ENCODE results near the gene CCDC174.
"Not testable (repeated sequence)": the region's sequence is repeated elsewhere in the genome, so short reads cannot be mapped to it uniquely, and the experiment has no call there.

Gene CCDC174

DNA sequence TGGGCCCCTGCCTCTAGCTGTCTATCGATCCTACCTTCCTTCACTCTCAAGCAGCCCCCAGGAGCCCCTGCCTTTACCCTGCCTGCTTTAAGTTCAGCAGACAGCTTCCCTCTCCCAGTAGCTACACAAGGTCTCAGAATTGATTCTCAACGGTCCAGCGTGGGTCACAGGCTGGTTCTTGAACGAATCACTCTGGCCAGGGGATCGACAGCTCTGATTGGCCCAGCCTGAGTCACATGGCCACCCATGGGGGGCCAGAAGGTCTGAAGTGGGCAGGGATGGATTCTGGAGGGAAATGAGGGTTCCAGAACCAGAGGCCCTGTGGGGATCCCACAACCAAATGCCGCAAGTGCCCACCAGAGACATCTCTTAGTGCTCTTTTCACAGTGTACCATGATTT lies 23.7 kb upstream of the CCDC174 start:
- DNase-seq: no peak

DNA sequence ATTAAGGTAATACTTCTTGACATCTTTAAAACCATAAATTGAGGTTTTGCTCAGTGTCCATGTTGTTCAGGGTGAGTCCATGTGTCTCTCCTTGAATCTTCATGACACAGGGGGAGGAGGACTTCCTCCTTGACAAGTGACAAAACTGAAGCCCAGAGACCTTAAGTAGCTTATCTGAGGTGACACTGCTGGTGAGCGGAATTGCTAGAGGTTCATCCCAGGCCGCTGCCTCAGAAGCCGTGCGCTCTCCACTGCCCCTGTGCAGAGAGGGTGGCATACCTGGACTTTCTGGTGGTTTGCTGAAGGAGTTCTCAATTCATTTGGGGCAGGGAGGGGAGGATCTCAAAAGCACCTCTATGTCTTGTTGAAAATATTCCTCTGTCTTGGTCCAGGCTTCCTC lies 23.2 kb upstream of the CCDC174 start:
- DNase-seq: no peak

DNA sequence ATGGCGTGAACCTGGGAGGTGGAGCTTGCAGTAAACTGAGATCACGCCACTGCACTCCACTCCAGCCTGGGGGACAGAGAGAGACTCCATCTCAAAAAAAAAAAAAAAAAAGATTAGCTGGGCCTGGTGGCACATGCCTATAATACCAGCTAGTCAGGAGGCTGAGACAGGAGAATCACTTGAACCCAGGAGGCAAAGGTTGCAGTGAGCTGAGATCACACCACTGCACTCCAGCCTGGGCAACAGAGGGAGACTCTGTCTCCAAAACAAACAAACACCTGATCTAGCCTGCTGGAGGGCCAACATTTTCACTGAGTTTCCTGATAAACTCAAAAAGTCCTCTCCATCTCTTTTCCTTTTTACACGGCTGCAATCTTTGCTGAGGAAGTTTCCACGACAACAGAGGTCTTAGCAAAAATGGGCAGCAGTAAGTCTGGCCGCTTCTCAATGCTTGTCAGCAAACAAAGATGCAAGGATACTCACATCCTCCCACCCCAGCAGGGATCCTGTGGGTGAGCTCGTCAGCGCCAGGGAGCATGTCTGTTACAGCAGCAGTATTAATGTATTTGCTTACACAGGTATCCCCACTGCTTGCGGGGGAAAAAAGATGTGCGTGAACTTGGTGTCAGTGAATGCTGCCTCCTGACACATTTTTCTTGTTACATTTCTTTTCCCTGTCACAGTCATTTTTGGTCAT lies 21.0 kb upstream of the CCDC174 start:
- no peak for DNase-seq

DNA sequence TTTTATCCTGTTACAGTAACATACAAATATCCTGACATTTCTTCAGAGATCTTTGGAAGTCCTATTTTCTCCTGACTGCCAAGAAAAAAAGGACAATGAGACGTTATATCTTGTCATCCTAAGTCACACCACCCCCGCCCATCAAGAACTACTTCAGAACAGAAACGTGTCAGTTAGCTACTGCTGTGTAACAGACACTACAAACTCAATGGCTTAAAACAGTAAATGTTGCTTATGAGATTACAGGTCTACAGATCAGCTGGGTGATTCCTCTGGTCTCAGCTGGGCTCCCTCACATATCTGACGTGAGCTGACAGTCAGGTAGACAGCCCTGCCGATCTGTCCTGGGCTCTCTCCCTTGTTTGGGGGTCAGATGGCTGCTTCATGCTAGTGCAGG lies 20.5 kb upstream of the CCDC174 start:
- DNase-seq: no peak

DNA sequence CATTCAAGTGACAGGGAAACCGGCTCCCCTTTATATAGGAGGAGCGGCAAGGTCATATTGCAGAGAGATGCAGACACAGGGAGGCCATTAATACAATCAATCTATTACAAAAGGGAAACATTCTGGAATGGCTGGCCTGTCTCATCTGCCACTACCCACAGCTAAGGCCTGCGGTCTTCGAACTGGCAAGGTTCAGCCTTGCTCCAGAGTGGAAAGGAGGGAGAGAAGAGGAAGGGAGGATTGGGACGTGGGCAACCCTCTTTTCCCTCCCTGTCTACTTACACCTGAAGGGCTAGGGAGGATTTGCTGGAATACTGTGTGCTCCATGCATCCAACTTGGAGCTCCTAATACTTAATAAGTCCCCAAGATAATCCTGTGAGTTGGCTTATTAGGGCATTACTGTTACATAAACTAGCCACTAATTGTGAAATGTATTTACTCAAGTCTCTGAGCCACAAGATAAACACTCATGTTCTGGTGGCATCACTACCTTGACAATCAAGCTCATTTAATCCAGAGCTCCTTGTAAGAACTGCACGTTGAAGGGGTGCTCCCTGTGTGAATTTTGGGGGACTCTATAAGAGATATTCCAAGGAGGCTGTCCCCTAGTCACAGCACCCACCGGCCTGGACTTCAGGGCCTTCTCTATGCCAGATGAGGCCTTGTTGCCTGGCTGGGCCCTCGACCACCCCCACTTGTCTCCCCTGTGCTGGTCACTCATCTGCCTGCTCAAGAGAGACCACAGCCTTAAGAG lies 19.7 kb upstream of the CCDC174 start:
- no peak for DNase-seq

DNA sequence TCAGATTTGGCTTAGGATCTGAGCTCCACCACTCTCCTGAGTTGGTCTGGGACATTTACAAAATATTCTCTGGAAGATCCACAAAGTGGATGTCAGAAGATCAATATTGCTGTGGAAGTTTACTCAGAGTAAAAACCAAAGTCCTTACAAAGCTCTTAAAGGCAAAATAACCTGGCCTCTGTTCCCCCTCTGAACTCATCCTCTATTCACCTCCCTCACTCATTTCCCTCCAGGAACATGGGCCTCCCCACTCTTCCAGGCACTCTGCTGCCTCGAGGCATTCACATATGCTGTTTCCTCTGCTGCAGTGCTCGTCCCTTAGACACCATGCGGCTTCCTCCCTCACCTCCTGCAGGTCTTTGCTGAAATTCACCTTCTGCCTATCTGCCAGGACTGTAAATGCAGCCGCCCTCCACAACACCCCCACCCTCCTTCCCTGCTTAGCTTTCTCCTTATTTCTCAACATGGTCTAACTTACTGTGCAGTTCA lies 19.1 kb upstream of the CCDC174 start:
- DNase-seq: no peak

DNA sequence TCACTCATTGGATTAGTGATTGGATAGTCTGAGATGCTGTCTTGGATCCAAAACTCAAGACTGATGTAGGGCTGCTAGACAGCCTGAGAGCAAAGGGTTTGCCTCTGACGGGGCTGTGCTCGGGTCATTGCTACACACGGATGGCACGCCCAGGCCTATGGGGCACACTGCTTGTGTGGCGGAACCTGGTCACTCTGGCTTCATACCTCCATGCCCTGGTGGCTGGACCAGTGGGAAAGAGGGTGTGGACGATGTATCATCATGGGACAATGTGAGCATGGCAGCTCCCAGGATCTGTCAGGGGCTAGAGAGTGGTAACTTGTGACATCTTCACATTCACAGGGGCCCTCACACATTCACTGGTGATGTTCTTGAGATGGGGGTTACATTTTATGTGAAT lies 18.1 kb upstream of the CCDC174 start:
- no peak for DNase-seq

DNA sequence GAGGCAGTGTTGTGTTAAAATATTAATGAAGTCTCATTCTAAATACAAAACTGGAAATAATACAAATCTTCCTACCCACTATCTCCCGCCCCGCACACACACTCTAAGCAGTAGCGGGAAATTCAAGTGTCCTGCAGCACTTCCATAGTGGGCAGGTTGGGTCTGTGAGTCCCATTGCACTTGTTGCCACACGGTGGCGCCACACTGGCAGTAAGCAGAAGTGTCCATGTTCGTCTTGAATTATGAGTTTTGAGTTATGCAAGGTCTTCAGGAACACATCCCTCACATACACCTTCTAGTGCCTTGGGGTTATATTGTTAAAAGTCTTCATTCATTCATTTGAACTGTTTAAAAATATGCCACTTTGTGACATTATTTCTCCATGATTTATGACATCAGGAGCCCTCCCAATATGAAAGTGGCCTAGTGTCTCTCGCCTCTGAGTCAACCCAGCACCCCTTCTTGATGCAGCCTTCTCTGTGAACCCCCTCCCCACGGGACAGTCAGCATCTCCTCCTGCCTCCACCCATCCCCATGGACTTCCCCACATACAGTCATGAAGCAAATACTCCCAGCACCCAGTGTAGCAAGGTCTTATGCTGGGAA lies 17.6 kb upstream of the CCDC174 start:
- DNase-seq: peak; percentile 60

DNA sequence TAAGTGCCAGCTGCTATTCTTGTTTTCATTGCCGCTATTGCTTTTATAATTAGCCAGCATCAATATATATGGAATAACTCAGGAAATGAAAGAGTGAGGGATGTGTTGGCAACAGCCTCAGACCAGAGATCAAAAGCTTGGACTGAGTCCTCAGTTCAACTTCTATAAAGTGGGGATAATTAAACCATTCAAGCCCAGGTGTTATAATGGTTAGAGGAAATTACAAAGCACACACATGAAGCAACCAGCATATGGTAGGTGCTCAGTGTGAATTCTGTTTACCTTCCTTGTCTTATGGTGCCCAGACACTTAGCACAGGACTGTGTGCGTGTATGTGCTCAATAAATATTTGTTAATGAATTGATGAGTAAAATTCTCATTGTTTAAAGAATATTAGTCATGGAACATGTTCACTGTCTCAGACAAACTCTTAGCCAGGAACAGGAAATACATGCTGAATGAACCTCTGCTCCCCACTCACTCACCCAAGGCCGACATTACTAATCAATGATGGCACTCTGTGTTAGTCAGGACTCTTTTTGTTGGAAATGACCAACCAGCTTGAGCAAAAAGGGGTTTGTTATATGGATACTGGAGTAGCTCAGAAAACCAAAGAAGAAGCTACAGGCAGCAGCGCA lies 16.7 kb upstream of the CCDC174 start:
- no peak for DNase-seq

DNA sequence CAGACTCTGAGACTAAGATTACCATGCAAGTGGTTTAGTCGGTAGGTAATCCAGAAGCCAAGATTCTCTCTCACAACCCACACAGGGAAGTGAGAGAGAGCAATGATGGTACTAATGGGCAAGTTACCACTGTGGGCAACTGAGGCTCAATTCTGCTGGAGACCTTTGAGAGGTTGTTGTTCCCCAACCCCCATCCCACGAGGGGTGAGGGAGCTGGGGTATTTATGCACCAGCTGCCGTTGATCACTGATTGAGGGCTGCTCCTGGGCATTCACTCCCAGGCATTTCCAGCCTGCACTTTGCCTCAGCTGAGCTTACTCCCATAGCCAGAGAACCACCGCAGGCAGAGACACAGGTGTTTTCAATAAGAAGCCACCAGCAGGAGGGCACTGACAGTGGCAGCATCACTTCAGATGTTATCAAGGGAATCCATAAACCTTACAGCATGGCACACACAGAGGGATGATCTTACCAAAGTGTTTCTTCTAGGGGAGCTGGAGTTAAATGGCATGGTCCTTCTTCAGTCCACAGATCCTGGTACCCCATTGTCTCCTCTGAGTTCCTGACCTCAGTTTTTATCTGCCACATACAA lies 15.0 kb upstream of the CCDC174 start:
- no peak for DNase-seq

DNA sequence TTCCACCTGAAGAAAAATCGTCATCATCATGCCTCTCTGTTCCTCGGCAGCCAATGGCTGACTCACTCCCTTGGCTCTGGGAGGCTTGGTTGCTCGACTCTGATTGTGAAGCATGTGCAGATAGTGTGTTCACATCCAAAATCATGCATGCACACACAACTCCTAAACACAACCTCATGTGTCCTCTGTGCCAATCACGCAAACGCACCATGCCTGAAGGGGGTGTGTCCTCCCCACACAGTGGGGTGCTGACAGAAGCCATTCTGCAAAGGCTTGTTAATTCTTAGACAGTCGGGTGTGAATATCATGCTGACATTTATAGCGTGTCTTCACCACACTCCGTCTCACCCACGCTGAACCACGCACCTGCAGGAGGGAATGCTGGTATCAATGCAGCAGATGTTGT lies 11.4 kb upstream of the CCDC174 start:
- no peak for DNase-seq

DNA sequence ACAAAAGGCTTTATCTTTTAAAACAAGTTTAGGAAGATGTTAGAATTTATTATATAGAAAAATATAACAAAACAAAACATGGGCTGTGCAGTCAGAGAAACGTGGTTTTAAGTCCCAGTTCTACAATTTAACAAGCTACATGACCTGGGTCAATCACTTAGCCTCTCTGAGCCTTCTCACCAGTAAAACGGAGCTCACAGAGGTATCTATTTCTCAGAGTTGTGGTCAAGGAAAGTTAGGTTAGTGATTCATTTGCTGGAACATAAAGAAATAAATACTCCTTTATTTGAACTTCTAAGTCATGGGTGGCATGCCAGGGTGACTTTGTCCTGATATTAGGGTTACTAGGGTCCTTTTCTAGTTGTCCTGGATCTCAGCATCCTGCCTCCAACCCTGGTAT lies 10.8 kb upstream of the CCDC174 start:
- no peak for DNase-seq

DNA sequence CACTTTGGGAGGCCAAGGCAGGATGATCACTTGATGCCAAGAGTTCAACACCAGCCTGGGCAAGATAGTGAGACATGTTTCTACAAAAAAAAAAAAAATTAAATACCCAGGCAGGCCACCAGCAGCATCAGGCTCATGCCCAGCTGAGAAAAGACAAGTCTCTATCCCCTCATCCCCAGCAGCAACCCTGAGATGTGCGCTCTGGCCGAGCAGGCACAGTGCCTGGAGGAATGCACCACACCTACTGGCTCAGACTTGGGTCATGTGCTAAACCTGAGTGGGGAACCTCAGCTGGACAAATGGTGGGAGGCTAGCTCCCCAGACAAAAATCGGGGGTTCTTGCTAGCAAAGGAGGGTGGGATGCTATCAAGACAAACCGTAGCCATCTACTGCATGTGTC lies 10.2 kb upstream of the CCDC174 start:
- DNase-seq: no peak

DNA sequence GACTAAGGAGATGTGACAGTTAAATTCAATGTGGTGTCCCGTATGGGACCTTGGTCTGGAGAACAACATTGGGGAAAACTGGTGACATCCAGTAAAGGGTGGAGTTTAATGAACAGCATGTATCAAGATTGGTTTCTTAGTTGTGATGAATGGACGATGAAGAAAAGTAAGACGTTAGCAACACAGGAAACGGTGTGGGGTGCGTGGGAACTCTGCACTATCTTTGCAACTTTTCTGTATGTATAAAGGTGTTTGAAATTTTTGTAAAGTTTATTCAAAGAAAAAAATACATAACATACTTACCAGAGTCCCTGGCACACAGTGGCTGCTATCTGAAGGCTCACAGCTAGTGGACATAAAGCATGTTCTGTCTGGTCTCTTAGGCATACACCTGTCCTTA lies 6.1 kb upstream of the CCDC174 start:
- no peak for DNase-seq

DNA sequence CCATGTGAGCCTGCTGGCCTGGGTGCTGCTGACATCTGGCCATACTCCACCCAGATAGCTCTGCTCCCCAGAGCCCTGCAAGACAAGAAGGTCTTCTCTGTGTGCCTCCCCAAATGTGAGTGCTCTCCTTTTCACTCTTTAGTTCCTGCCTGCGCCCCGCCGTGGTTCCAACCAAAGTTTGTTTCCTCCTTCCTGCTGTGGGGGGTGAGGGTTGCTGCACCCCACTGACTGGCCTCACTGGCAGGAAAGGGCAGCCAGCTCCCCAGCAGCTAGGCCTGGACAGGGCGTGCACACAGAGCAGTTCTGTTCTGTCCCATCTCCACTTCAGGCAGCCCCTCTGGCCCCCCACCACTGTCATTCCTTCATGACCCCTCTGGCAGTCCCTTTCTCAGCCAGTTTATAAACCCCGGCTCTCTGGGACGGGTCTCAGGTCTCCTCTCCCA lies 5.4 kb upstream of the CCDC174 start:
- no peak for DNase-seq

DNA sequence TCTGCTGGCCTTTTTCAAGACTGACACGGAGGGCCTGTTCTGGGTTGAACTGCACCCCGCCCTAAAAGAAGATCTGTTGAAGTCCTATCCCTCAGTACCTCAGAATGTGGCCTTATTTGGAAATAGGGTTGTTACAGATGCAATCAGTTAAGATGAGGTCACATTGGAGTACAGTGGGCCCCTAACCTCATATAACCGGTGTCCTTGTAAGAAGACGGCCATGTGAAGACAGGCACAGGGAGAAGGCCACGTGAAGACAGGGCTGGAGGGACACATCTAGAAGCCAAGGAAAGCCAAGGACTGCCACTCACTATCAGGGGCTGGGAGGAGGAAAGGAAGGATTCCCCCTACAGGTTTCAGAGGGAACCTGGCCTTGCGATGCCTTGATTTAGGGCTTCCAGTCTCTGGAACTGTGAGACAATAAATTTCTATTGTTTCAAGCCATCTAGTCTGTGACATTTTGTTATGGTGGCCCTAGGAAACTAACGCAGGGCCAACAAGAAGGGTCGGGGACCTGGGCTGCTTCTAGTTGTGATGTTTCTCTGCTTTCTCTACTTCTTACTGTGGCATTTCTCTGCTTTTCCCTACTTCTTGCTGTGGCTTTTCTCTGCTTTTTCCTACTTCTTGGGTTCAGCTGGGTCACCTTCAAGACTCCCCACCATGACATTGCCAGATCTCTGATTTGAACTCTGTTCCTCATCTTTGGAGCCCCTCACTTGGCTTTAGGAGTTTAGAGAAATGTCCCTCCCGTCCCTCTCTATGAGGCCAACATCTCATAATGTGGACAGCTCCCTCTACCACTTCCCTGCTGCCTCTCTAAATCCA lies 4.8 kb upstream of the CCDC174 start:
- DNase-seq: no peak

DNA sequence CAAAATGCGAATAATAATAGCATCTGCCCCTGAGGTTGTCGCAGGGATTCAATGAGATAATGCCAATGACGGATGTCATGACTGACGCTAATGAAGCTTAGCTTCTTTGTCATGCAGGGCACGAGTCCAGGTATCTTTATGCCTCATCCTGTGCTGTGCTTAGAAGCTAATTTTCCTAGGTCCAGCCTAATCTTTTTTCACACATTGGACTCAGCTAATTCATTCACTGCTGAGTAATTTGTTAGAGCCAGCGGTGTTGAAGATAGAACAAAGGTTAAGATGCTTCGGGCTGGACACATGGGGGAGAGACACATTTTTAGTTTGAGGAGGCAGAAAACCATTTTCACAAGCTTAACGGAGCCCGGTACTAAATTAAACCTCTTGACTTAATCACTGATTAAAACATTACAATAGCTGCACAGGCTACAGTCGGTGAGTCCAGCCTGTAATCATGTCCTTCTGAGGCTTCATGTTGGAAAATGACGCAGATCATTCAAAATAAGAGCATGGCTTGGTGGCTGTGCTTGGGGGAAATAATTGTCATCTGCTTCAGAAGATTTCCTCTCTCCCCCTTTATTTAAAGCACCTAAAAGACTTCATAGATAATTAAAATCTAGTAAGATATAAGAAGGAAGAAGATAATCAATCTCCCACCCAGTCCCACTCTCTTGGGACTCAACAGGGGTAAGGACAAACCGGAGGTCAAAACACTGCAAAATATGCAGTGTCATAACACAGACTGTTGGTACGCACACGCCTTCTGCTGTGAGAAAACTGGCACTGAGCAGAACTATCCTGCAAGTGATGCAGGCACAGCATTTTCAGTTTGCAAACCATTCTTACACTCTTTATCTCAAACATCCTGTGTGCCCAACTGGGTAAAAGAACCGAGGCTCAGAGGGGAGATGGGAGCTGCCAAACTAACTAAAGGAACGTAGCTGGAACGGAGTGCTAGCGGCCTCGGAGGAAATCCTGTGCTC lies 3.3 kb upstream of the CCDC174 start:
- DNase-seq: no peak

DNA sequence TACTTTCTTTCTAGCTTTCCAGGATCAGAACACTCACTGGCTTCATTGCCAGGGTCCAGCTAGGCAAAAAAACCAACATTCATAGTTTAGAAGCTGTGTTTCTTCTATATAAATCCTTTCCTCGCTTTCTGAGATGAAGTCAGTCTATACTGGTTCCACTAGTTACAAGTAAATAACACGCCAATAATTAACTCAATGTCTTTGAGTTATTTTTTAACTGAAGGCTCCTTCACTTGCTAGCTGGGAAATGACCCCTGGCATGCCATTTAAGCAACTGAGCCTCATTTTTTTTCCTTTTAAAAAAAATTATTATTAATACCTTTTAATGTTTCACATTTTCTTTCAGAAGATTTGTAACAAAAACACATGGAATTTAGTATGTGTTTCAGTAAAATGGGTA lies 2.1 kb upstream of the CCDC174 start:
- DNase-seq: no peak

DNA sequence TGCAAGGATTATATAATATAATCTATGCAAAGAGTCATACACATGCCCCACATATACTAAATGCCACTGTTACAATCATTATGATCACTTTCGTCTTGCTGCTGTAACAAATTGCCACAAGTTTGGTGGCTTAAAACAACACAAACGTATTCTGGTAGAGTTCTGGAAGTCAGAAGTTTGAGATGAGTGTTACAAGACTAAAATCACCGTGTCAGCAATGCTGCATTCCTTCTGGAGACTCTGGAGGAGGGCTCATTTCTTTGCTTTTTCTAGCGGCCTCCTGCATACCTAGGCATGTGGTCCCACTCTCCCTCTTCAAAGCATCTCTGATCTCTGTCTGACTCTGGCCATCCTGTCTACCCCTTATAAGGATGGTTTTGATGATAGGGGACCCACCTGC lies 1.4 kb upstream of the CCDC174 start:
- DNase-seq: no peak

DNA sequence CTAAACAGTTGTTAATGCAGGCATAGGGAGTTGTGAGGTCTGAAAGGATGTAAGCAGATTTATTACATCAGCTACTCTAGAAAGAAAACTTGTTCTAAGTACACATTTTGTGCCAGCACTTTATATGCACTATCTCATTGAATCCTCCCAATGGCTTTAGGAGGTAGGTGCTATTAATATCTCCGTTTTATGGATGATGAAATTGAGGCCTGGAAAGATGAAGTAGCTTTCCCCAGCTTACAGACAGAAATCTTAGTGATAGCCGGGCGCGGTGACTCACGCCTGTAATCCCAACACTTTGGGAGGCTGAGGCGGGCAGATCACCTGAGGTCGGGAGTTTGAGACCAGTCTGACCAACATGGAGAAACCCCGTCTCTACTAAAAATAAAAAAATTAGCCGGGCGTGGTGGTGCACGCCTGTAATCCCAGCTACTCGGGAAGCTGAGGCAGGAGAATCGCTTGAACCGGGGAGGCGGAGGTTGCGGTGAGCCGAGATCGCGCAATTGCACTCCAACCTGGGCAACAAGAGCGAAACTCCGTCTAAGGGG lies 872 bp downstream of the CCDC174 start:
- DNase-seq: not testable (repeated sequence)

DNA sequence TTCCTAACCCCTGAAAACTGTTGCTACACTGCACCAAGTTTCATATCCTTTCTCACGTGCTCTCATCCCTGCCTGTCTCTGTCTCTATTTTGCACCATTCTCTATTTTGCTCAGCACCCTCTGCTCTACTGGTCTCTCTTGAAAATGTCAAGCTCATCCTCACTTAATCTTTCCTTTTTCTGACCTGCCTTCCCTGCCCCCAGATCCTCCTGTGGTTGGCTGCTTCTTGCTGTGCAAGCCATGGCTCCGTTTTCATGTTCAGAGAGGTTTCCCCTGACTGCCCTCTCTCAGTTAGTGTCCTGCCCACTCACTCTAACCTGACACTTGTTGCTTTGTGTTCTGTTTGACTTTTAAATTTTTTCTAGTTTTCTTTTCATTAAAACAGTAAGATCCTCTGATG lies 6.0 kb downstream of the CCDC174 start:
- DNase-seq: no peak
